Calu3 (cell line): Measurements from ENCODE around the gene DCANP1. TPM values are rescaled to one million over a fixed set of nuclear protein-coding genes. Genes with fewer than 3 reads are reported as not detected.

Experiments used
- BruUV-seq: library from RNA; stranded (reverse); fragments of 400-500 nt; replicated peaks from 2 replicates; lab custom pipeline; 2021; lab: Mats Ljungman, UMichigan
- CTCF ChIA-PET: fragments of 300-600 bp; sonication (Branson Sonifier 250); formaldehyde crosslinking; loops from one replicate; lab custom pipeline; 2022; ENCODE audit warnings: antibody characterized with exemption; lab: Charles Lee
- DNase-seq: peaks from one replicate; pipeline ENCODE4 v3.0.0; 2022
- H3K27ac Mint-ChIP-seq: one replicate; pipeline ENCODE4 v1.8.0; 2022; ENCODE audit warnings: mixed read lengths; ENCODE audit not compliant: unreplicated experiment
- H3K27me3 Mint-ChIP-seq: one replicate; pipeline ENCODE4 v1.8.0; 2022; ENCODE audit warnings: mixed read lengths; ENCODE audit not compliant: unreplicated experiment
- H3K36me3 Mint-ChIP-seq: one replicate; pipeline ENCODE4 v1.8.0; 2022; ENCODE audit warnings: mild to moderate bottlenecking, moderate library complexity, mixed read lengths; ENCODE audit not compliant: insufficient read depth, unreplicated experiment
- H3K4me1 Mint-ChIP-seq: one replicate; pipeline ENCODE4 v1.8.0; 2022; ENCODE audit warnings: mild to moderate bottlenecking, low read depth, mixed read lengths; ENCODE audit not compliant: unreplicated experiment
- H3K4me3 Mint-ChIP-seq: one replicate; pipeline ENCODE4 v1.8.0; 2022; ENCODE audit warnings: mild to moderate bottlenecking, low read depth, moderate library complexity, mixed read lengths; ENCODE audit not compliant: unreplicated experiment
- H3K9me3 Mint-ChIP-seq: one replicate; pipeline ENCODE4 v1.8.0; 2022; ENCODE audit warnings: low read depth, mixed read lengths; ENCODE audit not compliant: unreplicated experiment
- CTCF ChIP-seq: fragments of 200-600 bp; IDR thresholded peaks from one replicate; pipeline ENCODE4 v1.8.0; 2022; ENCODE audit warnings: antibody characterized with exemption; ENCODE audit not compliant: unreplicated experiment
- intact Hi-C: fragments of 100-400 bp; cut with micrococcal nuclease; formaldehyde crosslinking; loops from one replicate; pipeline ENCODE4 v1.10.0; 2022; ENCODE audit not compliant: unreplicated experiment
- total RNA-seq: library from RNA; stranded (reverse); gene quantifications from 2 replicates; pipeline ENCODE4 v1.2.3, GENCODE V29; 2022

DCANP1 gene
- total RNA-seq, 1 experiment from 2014 or later, result not detected

GRCh38 chr5:135450336-135450735 lies 3.2 kb upstream of the DCANP1 start:
- Mint-ChIP-seq H3K27ac (no peak overlapping the region), H3K4me3 (no peak overlapping the region), H3K4me1 (peaks cover 10% of the 10 kb centered on the region), H3K9me3 (no peaks in the 10 kb centered on the region), H3K27me3 (peaks cover 78% of the 10 kb centered on the region), H3K36me3 (no peaks in the 10 kb centered on the region)
- DNase-seq, result no peak
- intact Hi-C loops, result no loop called here
- no peak for TF ChIP-seq CTCF
- CTCF ChIA-PET, result no interaction called here
- no TSS peak for BruUV-seq

- H3K27ac Mint-ChIP-seq, result no peak overlapping the region
- H3K27me3 Mint-ChIP-seq, result peaks cover 79% of the 10 kb centered on the region
- intact Hi-C loops, result no loop called here
- no peak overlapping the region for H3K4me3 Mint-ChIP-seq
- H3K36me3 Mint-ChIP-seq, result no peaks in the 10 kb centered on the region
- no TSS peak for BruUV-seq
- CTCF ChIA-PET, result no interaction called here
- no peak for TF ChIP-seq CTCF
- H3K9me3 Mint-ChIP-seq, result no peaks in the 10 kb centered on the region
- H3K4me1 Mint-ChIP-seq, result peaks cover 10% of the 10 kb centered on the region
- DNase-seq, result no peak
Observed at GRCh38 chr5:135449644-135450043, 2.5 kb upstream of the DCANP1 start.

- Mint-ChIP-seq H3K36me3 (no peaks in the 10 kb centered on the region), H3K4me3 (no peak overlapping the region), H3K9me3 (no peaks in the 10 kb centered on the region), H3K4me1 (peaks cover 10% of the 10 kb centered on the region), H3K27me3 (peaks cover 83% of the 10 kb centered on the region), H3K27ac (no peak overlapping the region)
- no peak for DNase-seq
- intact Hi-C loops, result no loop called here
- no TSS peak for BruUV-seq
- CTCF ChIA-PET, result no interaction called here
- no peak for TF ChIP-seq CTCF
Observed at GRCh38 chr5:135448791-135449507, 1.8 kb upstream of the DCANP1 start.

GRCh38 chr5:135448071-135448739 lies 1.1 kb upstream of the DCANP1 start:
- H3K36me3 Mint-ChIP-seq, result no peaks in the 10 kb centered on the region
- CTCF ChIA-PET, result interaction anchor here (0.7 kb wide), 1 partner anchor 9 kb away, joined by 3 read pairs; no protein-coding TSS in a partner anchor
- H3K27me3 Mint-ChIP-seq, result peaks cover 83% of the 10 kb centered on the region
- H3K4me1 Mint-ChIP-seq, result peaks cover 10% of the 10 kb centered on the region
- no peak for TF ChIP-seq CTCF
- H3K4me3 Mint-ChIP-seq, result no peak overlapping the region
- BruUV-seq, result no TSS peak
- intact Hi-C loops, result no loop called here
- no peak for DNase-seq
- no peak overlapping the region for H3K27ac Mint-ChIP-seq
- no peaks in the 10 kb centered on the region for H3K9me3 Mint-ChIP-seq
